Stimulated activated CD8-positive, alpha-beta memory T cell treated with anti-CD3 and anti-CD28 coated beads, Interleukin-15, amount 100 ng/mL, for 1 hour (primary cell): ENCODE measurements around the gene KCNQ1.

Experiments used
- DNase-seq: peaks from one replicate; pipeline ENCODE4 v3.0.0-alpha.2; 2020; ENCODE audit warnings: low read depth

KCNQ1 gene

GRCh38 chr11:2685566-2686359 lies 241.0 kb downstream of the KCNQ1 start:
- DNase-seq: no peak

GRCh38 chr11:2686360-2687222 lies 241.8 kb downstream of the KCNQ1 start:
- DNase-seq: no peak

- no peak for DNase-seq
Observed at GRCh38 chr11:2687223-2687530, 242.4 kb downstream of the KCNQ1 start.

GRCh38 chr11:2687782-2688191 lies 243.0 kb downstream of the KCNQ1 start:
- DNase-seq: no peak

- no peak for DNase-seq
Observed at GRCh38 chr11:2688381-2689231, 243.8 kb downstream of the KCNQ1 start.

- no peak for DNase-seq
Observed at GRCh38 chr11:2689651-2690575, 245.1 kb downstream of the KCNQ1 start.

- DNase-seq: no peak
Observed at GRCh38 chr11:2690596-2691354, 246.0 kb downstream of the KCNQ1 start.

- no peak for DNase-seq
Observed at GRCh38 chr11:2691355-2691761, 246.6 kb downstream of the KCNQ1 start.

GRCh38 chr11:2691991-2692875 lies 247.4 kb downstream of the KCNQ1 start:
- no peak for DNase-seq

GRCh38 chr11:2693271-2694261 lies 248.8 kb downstream of the KCNQ1 start:
- DNase-seq: no peak

GRCh38 chr11:2694495-2694894 lies 249.7 kb downstream of the KCNQ1 start:
- no peak for DNase-seq

GRCh38 chr11:2694995-2695939 lies 250.5 kb downstream of the KCNQ1 start:
- DNase-seq: no peak

GRCh38 chr11:2696455-2696854 lies 251.6 kb downstream of the KCNQ1 start:
- DNase-seq: no peak

GRCh38 chr11:2697866-2698265 lies 253.1 kb downstream of the KCNQ1 start:
- no peak for DNase-seq

GRCh38 chr11:2698386-2699184 lies 253.8 kb downstream of the KCNQ1 start:
- no peak for DNase-seq

GRCh38 chr11:2699185-2699530 lies 254.3 kb downstream of the KCNQ1 start:
- no peak for DNase-seq
